Breast epithelium (tissue), 3 donors: ENCODE results near the gene FAM227A.

Experiments
- POLR2A ChIP-seq: fragments of 450-650 bp; IDR thresholded peaks from one replicate; pipeline ENCODE4 v1.6.1; 2016; ENCODE audit warnings: antibody characterized with exemption, mild to moderate bottlenecking, moderate library complexity
- TF ChIP-seq, protein P1 (sequence below), 3 donors: fragments of 450-650 bp; IDR thresholded peaks; one replicate each; pipeline ENCODE4 v1.5.1; 2016 to 2017; ENCODE audit warnings: antibody characterized with exemption in 3 of 3, mild to moderate bottlenecking in 3 of 3, moderate library complexity in 3 of 3

GRCh38 chr22:38685761-38686160 is 29.6 kb upstream of the FAM227A start:
- TF ChIP-seq, protein P1, sequence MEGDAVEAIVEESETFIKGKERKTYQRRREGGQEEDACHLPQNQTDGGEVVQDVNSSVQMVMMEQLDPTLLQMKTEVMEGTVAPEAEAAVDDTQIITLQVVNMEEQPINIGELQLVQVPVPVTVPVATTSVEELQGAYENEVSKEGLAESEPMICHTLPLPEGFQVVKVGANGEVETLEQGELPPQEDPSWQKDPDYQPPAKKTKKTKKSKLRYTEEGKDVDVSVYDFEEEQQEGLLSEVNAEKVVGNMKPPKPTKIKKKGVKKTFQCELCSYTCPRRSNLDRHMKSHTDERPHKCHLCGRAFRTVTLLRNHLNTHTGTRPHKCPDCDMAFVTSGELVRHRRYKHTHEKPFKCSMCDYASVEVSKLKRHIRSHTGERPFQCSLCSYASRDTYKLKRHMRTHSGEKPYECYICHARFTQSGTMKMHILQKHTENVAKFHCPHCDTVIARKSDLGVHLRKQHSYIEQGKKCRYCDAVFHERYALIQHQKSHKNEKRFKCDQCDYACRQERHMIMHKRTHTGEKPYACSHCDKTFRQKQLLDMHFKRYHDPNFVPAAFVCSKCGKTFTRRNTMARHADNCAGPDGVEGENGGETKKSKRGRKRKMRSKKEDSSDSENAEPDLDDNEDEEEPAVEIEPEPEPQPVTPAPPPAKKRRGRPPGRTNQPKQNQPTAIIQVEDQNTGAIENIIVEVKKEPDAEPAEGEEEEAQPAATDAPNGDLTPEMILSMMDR (IDR thresholded peaks at IDR 0.05) = no peak
- TF ChIP-seq POLR2A = no peak
